ENCODE results near the gene PLXNA4.

PLXNA4 gene

GRCh38 chr7:132206594-132206993 is 369.7 kb downstream of the PLXNA4 start:
- POLR2A ChIA-PET: no interaction called here
- DNase-seq (ENCODE audit: extremely low spot score): no peak
- TF ChIP-seq TARDBP (IDR thresholded peaks at IDR 0.05): no peak
- TF ChIP-seq HDGF (IDR thresholded peaks at IDR 0.05; ENCODE audit: borderline replicate concordance): no peak
- no peak for TF ChIP-seq SP1 (IDR thresholded peaks at IDR 0.05)
- CTCF ChIA-PET: no interaction called here

DNA sequence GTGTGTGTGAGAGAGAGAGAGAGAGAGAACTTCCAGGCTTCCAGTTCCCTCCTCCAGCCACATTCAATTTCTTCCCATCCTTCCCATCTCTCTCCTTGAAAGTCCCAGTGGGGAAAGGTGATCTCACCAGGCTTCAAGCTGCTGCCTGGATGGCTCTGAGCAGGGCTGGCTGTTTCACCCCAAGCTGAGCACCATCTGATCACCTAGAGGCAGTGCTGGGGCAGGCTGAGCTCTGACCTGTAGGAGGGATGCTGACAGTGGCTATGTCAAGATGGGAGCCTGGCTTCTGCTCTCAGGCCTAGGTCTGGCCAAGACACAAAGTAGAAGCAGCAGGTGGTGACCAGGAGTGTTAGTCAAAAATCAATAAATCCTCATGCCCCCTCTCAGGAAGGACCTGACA is 370.8 kb downstream of the PLXNA4 start:
- DNase-seq (ENCODE audit: extremely low spot score): no peak
- POLR2A ChIA-PET: no interaction called here
- CTCF ChIA-PET: no interaction called here
- TF ChIP-seq CTBP1 (IDR thresholded peaks at IDR 0.05; ENCODE audit: borderline replicate concordance): no peak
- TF ChIP-seq SUZ12 (IDR thresholded peaks at IDR 0.05): no peak

- POLR2A ChIA-PET: no interaction called here
- DNase-seq (ENCODE audit: extremely low spot score): no peak
- CTCF ChIA-PET: no interaction called here
- TF ChIP-seq PKNOX1 (IDR thresholded peaks at IDR 0.05) (no peak), FOXM1 (IDR thresholded peaks at IDR 0.05; ENCODE audit: borderline replicate concordance) (no peak), SUZ12 (IDR thresholded peaks at IDR 0.05) (no peak), SP1 (IDR thresholded peaks at IDR 0.05) (no peak), FOXK2 (IDR thresholded peaks at IDR 0.05) (no peak), ELF4 (IDR thresholded peaks at IDR 0.05) (no peak), L3MBTL2 (conservative IDR thresholded peaks at IDR 0.05) (no peak), TARDBP (IDR thresholded peaks at IDR 0.05) (no peak), NFRKB (IDR thresholded peaks at IDR 0.05) (no peak), BHLHE40 (IDR thresholded peaks at IDR 0.05; ENCODE audit: borderline replicate concordance) (no peak)
These were observed 373.2 kb downstream of the PLXNA4 start for GRCh38 chr7:132203021-132203420.

- CTCF ChIA-PET: no interaction called here
- no peak for TF ChIP-seq FOXA1 (IDR thresholded peaks at IDR 0.05)
- no peak for TF ChIP-seq SP1 (IDR thresholded peaks at IDR 0.05)
- no peak for TF ChIP-seq FOXK2 (IDR thresholded peaks at IDR 0.05)
- TF ChIP-seq BHLHE40 (IDR thresholded peaks at IDR 0.05; ENCODE audit: borderline replicate concordance): no peak
- no peak for TF ChIP-seq CTBP1 (IDR thresholded peaks at IDR 0.05; ENCODE audit: borderline replicate concordance)
- no peak for TF ChIP-seq TARDBP (IDR thresholded peaks at IDR 0.05)
- no peak for TF ChIP-seq L3MBTL2 (conservative IDR thresholded peaks at IDR 0.05)
- no peak for TF ChIP-seq NFRKB (IDR thresholded peaks at IDR 0.05)
- no peak for TF ChIP-seq HDGF (IDR thresholded peaks at IDR 0.05; ENCODE audit: borderline replicate concordance)
- TF ChIP-seq FOXM1 (IDR thresholded peaks at IDR 0.05; ENCODE audit: borderline replicate concordance): no peak
- no peak for TF ChIP-seq ZNF384 (IDR thresholded peaks at IDR 0.05)
- no peak for TF ChIP-seq ARNT (IDR thresholded peaks at IDR 0.05)
- TF ChIP-seq PKNOX1 (IDR thresholded peaks at IDR 0.05): no peak
- no peak for TF ChIP-seq LEF1 (IDR thresholded peaks at IDR 0.05; ENCODE audit: borderline replicate concordance)
- no peak for TF ChIP-seq SUZ12 (IDR thresholded peaks at IDR 0.05)
- no peak for TF ChIP-seq ELF4 (IDR thresholded peaks at IDR 0.05)
- POLR2A ChIA-PET: no interaction called here
These were observed 373.7 kb downstream of the PLXNA4 start for GRCh38 chr7:132202541-132202940.

DNA sequence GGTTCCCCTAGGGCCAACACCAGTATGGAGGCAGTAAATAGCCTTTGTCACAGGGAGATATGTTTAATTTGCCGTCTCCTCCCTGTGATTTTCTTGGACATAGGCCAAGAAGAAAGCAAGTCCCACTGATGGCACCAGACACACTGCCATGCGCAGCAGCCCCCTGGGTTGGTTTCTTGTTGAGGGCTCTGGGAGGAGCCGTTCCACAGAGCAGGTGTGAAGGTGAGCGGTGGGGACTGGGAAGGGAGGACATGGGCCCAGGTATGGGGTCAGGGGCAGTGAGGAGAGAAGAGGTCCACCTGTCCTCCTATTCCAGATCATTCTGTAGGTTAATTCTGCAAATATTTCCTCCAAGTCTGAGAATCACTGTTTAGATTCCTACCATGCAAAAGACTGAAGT is 376.1 kb downstream of the PLXNA4 start:
- TF ChIP-seq BHLHE40 (IDR thresholded peaks at IDR 0.05; ENCODE audit: borderline replicate concordance) (no peak), ZNF384 (IDR thresholded peaks at IDR 0.05) (no peak), CTBP1 (IDR thresholded peaks at IDR 0.05; ENCODE audit: borderline replicate concordance) (no peak), TARDBP (IDR thresholded peaks at IDR 0.05) (no peak), SUZ12 (IDR thresholded peaks at IDR 0.05) (no peak), NFRKB (IDR thresholded peaks at IDR 0.05) (no peak), L3MBTL2 (conservative IDR thresholded peaks at IDR 0.05) (no peak), HDGF (IDR thresholded peaks at IDR 0.05; ENCODE audit: borderline replicate concordance) (no peak), ARNT (IDR thresholded peaks at IDR 0.05) (no peak), FOXM1 (IDR thresholded peaks at IDR 0.05; ENCODE audit: borderline replicate concordance) (no peak), FOXK2 (IDR thresholded peaks at IDR 0.05) (no peak), SP1 (IDR thresholded peaks at IDR 0.05) (no peak), FOXA1 (IDR thresholded peaks at IDR 0.05) (no peak), ELF4 (IDR thresholded peaks at IDR 0.05) (no peak), PKNOX1 (IDR thresholded peaks at IDR 0.05) (no peak), LEF1 (IDR thresholded peaks at IDR 0.05; ENCODE audit: borderline replicate concordance) (no peak)
- ChIA-PET CTCF (no interaction called here), POLR2A (no interaction called here)
- DNase-seq (ENCODE audit: extremely low spot score): no peak

More at GRCh38 chr7:132202541-132202940, 373.7 kb downstream of the PLXNA4 start:
- DNase-seq (ENCODE audit: extremely low spot score): no peak

DNA sequence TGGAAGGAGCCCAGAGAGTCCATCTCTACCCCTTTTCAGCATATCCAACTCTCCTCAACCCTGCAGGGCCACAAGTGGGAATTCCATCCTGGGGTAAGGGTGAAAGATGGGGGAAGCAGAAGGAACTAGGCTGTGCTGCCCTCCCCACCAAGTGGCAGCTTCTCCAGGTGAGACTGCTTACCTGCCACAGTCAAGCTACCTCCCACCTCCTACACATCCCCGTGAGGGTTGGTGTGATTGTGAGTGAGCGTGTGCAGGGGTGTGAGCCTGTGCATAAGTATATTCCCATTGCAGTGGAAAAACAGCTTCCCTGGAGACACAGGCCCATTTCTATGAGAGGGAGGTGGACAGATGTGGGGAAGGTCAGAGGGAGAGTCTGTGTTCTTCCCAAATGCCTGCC is 376.6 kb downstream of the PLXNA4 start:
- no peak for DNase-seq (ENCODE audit: extremely low spot score)
- ChIA-PET CTCF (no interaction called here), POLR2A (no interaction called here)
- TF ChIP-seq CTBP1 (IDR thresholded peaks at IDR 0.05; ENCODE audit: borderline replicate concordance) (no peak), FOXA1 (IDR thresholded peaks at IDR 0.05) (no peak), HDGF (IDR thresholded peaks at IDR 0.05; ENCODE audit: borderline replicate concordance) (no peak), FOXK2 (IDR thresholded peaks at IDR 0.05) (no peak), ARNT (IDR thresholded peaks at IDR 0.05) (no peak), SUZ12 (IDR thresholded peaks at IDR 0.05) (no peak), LEF1 (IDR thresholded peaks at IDR 0.05; ENCODE audit: borderline replicate concordance) (no peak), NFRKB (IDR thresholded peaks at IDR 0.05) (no peak), TARDBP (IDR thresholded peaks at IDR 0.05) (no peak), L3MBTL2 (conservative IDR thresholded peaks at IDR 0.05) (no peak)

DNA sequence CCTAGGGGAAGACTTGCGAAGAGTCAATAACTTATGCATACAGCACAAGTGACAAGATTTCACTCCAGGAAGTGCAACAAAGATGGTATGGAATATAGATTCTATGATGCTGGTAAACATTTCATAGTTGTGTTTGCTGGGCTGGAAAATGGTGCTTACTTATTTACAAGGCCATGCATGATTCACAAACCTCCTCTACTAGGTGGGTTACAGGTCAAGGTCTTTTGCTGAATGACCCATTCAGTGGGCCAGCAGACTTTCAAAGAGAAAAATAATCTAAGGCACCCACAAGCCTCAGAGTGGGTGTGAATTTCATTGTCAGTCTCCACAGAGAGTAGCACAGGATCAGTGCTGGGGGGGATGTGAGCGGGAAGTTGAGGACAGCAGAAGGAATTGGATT is 378.5 kb downstream of the PLXNA4 start:
- DNase-seq (ENCODE audit: extremely low spot score): no peak
- ChIA-PET CTCF (no interaction called here), POLR2A (no interaction called here)
- TF ChIP-seq NFRKB (IDR thresholded peaks at IDR 0.05): no peak
